ENCODE data around the gene COQ2.
"Not testable (repeated sequence)": the region's sequence is repeated elsewhere in the genome, so short reads cannot be mapped to it uniquely, and the experiment has no call there.

COQ2 gene, protein sequence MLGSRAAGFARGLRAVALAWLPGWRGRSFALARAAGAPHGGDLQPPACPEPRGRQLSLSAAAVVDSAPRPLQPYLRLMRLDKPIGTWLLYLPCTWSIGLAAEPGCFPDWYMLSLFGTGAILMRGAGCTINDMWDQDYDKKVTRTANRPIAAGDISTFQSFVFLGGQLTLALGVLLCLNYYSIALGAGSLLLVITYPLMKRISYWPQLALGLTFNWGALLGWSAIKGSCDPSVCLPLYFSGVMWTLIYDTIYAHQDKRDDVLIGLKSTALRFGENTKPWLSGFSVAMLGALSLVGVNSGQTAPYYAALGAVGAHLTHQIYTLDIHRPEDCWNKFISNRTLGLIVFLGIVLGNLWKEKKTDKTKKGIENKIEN

DNA sequence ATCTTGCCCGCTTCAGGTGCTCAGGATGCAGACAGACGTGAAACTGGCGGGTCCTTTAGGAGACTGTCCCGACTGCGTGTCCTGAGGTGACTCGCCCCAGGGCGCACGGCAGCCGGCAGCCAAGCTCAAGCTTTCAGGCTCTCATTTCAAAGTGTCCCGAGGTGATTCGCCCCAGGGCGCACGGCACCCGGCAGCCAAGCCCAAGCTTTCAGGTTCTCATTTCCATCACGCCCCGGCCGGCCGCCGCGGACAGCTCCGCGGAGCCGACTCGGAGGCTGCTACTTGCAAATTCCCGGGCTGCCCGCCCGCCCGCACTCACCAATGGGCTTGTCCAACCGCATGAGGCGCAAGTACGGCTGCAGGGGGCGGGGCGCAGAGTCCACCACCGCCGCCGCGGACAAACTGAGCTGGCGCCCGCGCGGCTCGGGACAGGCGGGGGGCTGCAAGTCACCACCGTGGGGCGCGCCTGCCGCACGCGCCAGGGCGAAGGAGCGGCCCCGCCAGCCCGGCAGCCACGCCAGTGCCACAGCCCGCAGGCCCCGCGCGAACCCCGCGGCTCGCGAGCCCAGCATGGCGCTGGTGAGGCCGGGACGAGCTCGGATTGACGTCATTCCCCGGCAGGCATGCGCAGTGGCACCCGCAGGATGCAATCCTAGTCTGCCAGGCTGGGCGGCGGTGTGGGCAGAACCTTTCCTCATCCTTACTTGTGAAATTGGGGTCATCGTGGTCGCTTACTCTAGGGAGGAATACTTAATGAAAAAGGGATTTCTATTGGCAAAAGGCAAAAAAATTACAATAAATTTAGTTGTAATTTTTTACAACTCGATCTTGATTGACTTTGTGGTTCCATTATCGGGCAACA lies at the start of gene COQ2:
TSS of gene COQ2 (minus strand) at position 606 of the 862 bp plus-strand sequence. CDS start at position 572, 34 bp downstream.
- DNase-seq (ENCODE audit: low read depth in 2 of 2): peak; percentile 76 to 78

DNA sequence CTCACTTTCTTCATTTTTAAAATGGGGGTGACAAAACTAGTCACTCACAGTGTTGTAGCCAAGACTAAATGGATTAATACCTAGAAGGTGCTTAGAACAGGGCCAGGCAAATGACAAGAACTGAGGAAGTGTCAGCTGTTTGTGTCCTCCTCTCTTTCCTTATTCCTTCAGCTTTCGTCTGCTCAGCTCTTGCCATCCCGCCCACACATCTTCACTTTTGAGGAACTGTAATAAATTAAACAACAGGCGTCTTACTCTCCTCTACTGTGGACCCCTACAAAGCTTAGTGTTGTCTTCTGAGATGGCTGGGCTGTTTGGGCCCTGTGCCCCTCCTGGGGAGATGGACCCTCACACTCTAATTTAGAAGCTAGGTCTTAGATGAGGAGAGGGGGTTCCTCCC lies 47.4 kb upstream of the COQ2 start:
- DNase-seq (ENCODE audit: low read depth in 2 of 2): no peak

DNA sequence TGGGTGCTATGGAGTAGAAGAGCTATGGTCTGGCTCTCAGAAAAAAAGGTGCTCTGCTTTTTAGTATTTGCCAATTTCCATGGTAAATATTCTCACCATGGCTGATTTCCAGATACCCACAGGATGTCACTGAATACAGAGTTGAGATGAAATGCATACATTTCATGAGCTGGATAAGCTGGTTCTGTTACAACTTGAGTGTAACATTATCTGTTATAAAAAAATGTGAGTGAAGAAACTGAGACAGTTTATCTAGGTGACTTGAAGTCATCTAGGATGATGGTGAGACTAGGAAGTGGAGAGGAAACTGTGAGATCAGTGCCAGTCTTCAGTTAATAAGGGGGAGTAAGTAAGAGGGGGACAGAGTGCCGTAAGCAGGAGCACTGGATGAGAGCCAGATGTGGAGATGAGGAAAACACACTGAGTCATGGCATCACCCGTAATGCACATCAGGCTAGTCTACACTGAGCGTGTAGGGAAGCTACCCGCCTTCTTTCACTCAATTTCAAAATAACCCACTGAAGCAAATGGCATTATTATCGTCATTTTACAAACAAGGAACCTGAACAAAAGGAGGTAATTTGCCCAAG lies 45.0 kb upstream of the COQ2 start:
- no peak for DNase-seq (ENCODE audit: low read depth in 2 of 2)

DNA sequence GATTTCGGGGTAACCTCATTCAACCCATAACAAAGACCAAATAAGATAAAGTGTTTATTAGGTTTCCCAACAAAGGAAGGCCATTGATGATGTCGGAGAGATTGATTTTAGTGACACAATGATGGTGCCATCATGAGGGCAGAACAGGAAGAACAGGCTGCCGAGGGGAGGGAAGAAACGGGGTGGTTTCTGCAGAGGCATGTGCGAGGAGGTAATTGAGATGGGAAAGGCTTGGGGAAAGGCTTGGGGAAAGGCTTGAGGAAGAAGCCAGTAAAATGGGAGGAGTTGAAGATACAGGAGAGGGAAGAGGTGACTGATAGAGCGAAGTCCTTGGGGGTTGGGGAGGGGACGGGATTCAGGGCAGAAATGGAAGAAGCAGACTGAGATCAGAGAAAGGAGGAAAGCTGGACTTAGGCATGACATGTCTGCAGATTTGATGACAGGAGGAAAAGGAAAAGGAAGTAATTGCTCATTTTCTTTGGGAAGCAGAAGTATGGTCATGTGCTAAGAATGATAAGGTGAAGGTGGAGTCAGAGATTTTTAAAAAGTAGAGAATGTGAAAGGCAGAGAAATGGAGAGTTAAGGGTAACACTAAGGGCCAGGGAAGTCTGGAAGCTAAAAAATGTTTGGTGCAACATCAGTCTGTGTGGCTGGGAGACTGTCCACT lies 44.1 kb upstream of the COQ2 start:
- no peak for DNase-seq (ENCODE audit: low read depth in 2 of 2)

DNA sequence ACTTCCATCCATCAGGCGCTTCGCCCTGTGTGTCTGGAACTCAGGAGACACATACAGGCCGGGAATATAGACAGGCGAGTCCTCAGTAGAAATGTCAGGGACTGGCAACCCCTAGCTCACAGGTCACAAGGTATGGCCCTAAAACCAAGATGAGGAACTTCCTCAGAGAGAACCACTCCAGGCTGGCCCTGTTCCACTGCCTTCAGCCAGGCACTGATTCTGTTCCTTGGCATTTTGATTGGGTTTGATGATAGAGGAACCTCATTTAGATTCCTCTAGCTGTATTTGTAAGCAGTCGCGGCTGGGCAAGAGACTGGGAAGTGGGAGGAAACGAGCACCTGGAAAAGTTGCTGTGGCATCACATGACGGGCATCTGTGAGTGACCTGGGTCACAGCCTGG lies 41.9 kb upstream of the COQ2 start:
- DNase-seq (ENCODE audit: low read depth in 2 of 2): no peak

DNA sequence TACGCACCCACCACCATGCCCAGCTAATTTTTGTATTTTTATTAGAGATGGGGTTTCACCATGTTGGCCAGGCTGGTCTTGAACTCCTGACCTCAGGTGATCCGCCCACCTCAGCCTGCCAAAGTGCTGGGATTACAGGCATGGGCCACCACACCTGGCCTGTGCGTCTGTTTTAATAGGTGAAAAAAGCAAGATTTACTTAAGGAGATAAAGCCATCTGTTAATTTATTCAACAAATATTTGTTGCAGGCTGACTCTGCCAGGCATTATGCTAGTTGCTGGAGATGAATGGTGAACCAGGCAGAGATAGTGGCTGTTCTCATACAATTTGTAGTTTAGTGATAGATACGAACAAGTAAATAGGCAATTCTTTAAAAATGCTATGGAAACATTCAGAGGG lies 40.7 kb upstream of the COQ2 start:
- DNase-seq (ENCODE audit: low read depth in 2 of 2): not testable (repeated sequence)

DNA sequence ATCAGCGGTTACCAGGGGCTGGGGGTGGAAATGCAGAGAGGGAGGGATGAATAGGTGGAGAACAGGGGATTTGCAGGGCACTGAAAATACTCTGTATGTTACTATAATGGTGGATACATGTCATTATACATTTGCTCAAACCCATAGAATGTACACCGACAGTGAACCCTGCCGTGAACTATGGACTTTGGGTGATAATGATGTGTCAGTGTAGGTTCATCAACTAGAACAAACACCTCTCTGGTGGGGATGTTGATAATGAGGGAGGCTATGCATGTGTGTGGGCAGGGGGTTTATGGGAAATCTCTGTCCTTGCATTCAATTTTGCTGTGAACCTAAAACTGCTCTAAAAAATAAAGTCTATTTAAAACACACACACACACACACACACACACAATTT lies 38.5 kb upstream of the COQ2 start:
- no peak for DNase-seq (ENCODE audit: low read depth in 2 of 2)

DNA sequence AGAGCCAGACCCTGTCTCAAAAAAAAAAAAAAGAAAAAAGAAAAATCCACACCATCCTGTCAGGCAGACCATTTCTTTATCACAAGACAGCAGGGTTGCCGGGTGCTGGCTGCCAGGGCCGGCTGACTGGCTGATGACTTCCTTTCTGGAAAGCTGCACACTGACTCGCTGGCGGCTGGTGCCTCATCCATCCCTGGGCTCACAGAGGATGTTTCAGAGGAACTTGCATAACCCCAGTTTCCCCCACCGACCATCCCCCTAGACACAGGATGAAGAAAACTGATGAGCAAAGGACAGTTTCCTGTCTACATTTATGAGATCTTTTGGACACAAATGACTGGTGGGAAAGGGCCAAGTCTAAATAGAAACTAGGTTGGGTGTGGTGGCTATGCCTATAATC lies 36.0 kb upstream of the COQ2 start:
- peak; percentile 21 to 22 for DNase-seq (ENCODE audit: low read depth in 2 of 2)

DNA sequence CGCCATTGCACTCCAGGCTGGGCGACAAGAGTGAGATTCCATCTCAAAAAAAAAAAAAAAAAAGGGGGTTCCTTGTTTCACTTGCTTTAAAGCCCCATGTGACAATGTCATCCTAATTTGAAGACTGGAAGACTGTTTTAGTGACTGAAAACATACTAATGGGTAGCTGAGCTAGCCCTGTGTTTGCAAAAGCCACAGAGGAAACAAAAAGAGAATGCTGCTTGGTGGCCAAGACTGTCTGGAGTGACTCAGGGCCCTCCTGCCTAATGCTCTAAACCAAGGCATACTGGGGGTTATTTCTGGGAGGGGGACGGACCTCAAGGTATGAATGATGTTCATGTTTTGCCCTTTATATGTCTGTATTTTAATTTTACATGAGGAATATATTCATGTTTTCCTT lies 34.1 kb upstream of the COQ2 start:
- DNase-seq (ENCODE audit: low read depth in 2 of 2): no peak

DNA sequence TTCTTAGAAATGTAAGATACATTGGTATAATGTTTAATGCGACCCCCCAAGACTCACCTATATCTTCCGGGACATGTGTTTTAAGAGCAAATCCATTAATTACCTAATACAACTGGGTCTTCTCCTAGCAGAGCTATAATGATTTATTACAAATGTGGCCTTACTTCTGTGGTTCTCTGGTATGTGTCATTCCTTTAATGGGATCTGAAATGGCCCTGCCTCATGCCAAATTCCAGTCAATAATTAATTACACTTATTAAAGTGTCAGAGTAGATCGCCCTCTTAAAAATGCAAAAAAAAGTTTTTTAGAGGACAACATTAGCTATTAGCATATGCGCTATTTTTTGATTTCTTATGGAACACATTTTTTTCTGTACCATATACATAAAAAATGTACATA lies 33.1 kb upstream of the COQ2 start:
- DNase-seq (ENCODE audit: low read depth in 2 of 2): no peak

DNA sequence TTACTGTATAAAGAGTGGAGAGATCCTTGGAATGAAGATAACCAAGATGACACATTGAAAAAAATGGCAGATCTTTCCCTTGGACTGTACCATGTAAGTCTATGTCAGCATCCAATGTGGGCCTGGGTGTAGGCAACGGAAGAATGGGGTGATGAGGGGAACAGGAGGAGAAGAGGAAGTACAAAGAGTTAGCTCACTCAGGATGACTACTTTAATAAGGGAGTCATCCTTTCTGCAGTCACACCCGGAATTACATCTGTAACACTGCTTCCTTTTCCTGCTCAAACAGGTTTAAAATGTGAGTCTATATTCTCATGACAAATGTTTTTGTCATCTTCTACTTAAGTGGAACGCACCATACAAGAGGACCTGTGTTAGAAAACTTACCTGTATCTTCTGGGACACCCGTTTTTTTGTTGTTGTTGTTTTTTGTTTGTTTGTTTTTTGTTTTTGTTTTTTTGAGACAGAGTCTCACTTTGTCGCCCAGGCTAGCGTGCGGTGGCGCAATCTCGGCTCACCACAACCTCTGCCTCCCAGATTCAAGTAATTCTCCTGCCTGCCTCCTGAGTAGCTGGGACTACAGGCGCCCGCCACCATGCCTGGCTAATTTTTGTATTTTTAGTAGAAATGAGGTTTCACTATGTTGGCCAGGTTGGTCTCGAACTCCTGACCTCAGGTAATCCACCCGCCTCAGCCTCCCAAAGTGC lies 32.0 kb upstream of the COQ2 start:
- no peak for DNase-seq (ENCODE audit: low read depth in 2 of 2)

DNA sequence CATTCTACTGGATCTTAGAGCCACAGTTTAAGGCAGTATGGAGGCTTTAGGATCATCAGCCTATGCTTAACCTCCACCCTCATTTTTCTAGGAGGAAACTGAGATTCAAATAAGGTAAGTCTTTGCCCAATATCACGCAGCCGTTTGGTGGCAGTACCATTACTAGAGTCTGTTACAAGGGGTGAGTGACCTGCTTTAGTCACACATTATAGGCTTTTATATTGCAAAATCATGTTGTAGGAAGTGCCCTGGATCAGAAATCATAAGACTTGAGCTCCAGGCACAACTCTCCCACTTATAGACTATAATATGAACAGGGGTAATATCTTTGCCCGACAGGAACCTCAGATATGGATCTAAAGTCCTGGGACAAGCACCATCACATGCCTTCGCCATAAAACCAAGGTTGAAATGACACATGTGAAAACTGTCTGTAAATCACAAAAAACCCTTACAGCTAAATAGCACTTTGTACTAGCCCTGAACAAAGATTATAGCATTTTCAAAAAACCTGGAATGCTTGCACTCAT lies 30.8 kb upstream of the COQ2 start:
- DNase-seq (ENCODE audit: low read depth in 2 of 2): no peak

DNA sequence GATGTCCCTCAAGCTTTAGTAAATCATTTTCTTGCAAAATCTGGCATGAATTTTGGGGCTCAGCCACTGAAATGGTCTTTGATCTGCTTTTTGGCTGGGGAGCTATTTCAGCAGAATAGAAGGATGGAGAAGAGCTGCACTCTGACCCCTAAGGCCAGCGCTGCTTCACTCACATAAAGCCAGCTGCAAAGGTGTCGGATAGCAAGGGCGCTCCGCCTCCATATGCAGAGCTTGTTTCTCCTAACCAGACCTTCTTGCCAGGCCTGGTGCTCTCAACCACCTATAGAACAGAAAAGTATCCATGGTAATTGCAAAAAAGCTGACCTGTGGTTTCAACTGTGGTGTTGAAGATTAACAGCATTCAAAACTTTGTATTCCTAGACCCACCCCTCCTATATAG lies 24.1 kb upstream of the COQ2 start:
- DNase-seq (ENCODE audit: low read depth in 2 of 2): no peak

DNA sequence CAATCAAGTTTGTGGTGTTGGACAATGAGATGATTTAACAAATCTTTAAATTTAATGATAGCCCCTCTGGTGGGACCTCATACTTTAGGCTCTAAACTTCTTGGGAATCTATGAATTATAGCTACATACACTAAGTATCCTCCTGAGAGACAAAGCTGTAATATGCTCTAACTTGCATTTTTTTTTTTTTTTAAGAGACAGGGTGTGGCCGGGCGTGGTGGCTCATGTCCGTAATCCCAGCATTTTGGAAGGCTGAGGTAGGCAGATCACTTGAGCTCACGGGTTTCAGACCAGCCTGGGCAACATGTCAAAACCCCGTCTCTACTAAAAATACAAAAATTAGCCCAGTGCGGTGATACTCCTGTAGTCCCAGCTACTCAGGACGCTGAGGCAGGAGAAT lies 23.3 kb upstream of the COQ2 start:
- DNase-seq (ENCODE audit: low read depth in 2 of 2): no peak

DNA sequence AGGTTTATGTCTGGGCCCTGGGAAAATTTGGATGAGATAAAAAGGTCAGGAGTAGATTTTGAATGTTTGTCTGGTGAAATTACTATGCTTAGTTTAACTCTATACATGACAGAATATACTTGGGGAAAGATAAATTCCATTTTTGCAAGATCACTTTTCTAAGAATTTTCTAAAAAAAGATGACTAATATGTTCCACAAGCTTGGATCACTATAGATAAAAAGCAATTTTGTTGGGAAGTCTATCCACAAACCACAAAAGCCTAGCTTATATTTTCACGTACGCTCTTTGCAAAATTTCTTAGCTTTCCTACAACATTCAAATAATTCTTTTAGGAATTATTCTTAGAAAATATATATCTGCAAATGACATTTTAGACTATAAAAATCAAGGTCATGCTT lies 20.6 kb upstream of the COQ2 start:
- no peak for DNase-seq (ENCODE audit: low read depth in 2 of 2)

DNA sequence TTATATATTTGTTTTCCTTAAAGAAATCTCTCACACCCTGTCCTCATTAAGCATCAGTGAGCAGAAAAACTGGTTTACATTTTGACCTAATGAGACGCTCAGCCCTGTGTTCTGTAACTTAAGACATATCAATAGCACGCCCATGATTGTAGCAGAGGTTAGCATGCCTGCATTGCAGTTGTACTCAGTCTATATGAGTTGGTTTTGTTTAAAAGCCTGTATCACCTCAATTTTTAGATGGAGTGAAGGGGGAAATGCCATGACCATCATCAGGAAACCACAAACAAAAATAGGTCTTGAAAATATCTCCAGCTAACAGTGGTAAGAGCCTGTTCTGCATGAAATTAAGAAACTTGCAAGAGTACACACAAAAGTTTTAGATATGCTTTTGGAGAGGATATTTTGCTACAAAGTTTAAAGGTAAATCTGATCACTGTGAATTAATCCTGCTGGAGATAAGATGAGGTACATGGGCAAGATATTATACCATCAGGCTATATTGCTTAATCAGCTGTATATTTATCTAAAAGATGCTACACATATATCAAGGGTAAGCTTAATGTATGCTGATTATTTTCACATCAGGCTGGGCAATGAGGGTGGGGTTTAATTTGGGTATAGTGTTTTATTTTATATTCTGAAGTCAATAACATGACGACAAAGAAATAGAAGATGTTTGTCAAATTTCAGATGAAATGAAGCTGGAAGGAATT lies 13.1 kb upstream of the COQ2 start:
- no peak for DNase-seq (ENCODE audit: low read depth in 2 of 2)

DNA sequence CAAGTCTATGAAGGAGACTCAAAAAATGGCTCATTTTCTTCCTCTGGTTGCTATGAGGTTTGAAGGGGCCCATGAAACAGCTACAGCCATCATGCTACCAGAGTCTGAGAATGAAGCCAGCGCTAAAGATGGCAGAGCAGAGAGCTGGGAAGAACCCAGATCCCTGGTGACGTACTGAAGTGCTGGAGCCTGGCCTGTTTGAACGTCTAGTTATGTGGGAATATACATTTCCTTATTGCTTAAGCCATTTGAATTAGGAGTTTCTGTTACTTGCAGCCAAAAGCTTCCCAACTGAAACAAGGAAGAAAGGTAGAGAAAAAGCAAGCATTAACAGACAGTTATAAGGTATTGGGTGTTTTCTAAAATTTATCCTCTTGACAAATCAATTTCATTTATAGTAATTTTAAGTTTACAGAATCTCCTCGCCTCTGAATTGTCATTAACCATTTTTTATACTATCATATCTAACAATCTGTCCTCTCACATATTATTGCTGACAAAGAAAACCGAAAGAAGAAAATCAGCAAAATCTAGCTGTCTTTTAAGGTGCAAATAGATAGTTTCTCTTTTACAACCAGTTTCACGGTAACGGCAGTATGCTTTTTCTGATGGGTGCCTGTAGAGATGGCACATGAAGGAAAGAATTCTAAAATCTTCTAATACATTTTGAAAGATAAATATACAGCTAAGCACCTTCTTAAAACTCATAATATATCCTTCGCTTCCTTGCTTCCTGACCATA lies 8.9 kb upstream of the COQ2 start:
- no peak for DNase-seq (ENCODE audit: low read depth in 2 of 2)

DNA sequence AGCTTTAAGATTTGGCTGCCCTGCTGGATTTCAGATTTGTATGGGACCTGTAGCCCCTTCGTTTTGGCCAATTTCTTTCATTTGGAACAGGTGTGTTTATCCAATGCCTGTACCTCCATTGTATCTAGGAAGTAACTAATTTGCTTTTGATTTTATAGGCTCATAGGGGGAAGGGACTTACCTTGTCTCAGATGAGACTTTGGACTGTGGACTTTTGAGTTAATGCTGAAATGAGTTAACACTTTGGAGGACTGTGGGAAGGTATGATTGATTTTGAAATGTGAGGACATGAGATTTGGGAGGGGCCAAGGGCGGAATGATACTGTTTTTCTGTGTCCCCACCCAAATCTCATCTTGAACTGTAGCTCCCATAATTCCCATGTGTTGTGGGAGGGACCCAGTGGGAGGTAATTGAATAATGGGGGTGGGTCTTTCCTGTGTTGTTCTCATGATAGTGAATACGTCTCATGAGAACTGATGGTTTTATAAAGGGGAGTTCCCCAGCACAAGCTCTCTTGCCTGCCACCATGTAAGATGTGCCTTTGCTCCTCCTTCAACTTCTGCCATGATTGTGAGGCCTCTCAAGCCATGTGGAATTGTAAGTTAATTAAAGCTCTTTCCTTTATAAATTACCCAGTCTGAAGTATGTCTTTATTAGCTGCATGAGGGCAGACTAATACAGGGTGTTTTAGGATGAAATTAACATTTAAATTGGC lies 5.6 kb upstream of the COQ2 start:
- DNase-seq (ENCODE audit: low read depth in 2 of 2): not testable (repeated sequence)

DNA sequence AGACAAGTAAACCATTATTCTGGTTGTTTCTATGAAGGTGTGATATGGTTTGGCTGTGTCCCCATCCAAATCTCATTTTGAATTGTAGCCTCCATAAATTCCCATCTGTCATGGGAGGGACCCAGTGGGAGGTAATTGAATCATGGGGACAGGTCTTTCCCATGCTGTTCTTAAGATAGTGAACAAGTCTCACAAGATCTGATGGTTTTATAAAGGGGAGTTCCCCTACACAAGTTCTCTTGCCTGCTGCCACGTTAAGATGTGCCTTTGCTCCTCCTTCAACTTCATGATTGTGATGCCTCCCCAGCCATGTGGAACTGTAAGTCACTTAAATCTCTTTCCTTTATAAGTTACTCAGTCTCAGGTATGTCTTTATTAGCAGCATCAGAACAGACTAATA lies 3.8 kb upstream of the COQ2 start:
- DNase-seq (ENCODE audit: low read depth in 2 of 2): not testable (repeated sequence)

All from fibroblast of skin of left biceps (primary cell).